Activated T-cell treated with anti-CD3 and anti-CD28 coated beads for 24 hours (primary cell): ENCODE results near the gene CDIP1.
"Not testable (repeated sequence)": the region's sequence is repeated elsewhere in the genome, so short reads cannot be mapped to it uniquely, and the experiment has no call there.

Experiments
- DNase-seq: peaks from one replicate; pipeline ENCODE4 v3.0.0-alpha.2; 2020; ENCODE audit warnings: low read depth

CDIP1 gene

DNA sequence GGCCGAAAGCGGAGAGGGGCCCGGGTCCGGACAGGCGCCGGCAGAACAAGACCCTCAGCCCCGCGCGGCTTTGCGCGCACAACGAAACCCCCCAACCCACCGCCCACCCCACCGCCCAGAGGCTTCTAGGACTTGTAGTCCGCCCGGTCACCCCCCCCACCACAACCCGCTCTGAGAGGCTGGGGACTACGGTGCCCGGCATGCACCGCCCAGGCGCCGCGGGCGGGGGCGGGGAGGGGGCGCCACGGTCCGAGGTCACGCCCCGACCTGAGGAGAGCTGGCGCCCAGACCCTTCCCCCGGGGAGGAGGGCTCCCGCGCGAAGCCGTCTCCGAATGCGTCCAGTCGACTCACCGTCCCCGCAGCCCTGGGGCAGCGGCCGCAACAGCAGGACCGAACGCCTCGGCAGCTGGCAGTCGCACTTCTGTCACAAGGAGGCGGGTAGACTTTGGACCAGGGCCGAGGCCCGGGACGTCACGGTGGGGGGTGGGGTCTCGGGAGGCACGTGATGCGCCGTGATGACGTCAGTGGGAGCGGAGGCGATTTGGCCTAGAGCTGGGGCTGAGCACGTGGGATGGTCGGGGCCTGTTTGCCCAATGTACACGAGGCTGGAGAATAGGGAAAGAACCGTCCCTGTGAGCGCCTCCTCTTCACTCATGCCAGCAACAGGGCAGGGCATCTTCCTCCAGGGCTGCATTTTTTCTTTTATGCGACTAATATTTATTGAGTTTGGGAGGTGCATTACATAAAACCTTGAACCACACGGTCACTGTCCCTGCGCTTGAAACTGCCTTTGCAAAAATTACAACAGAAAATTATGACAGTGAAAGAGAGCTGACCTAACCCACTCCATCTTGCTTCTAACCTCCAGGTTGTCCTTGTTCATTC, at the start of gene CDIP1:
Gene CDIP1 (minus strand): TSS at position 424 of the 886 bp plus-strand sequence. CDS start 24,643 bp downstream, outside the sequence.
- DNase-seq = peak; percentile 95

DNA sequence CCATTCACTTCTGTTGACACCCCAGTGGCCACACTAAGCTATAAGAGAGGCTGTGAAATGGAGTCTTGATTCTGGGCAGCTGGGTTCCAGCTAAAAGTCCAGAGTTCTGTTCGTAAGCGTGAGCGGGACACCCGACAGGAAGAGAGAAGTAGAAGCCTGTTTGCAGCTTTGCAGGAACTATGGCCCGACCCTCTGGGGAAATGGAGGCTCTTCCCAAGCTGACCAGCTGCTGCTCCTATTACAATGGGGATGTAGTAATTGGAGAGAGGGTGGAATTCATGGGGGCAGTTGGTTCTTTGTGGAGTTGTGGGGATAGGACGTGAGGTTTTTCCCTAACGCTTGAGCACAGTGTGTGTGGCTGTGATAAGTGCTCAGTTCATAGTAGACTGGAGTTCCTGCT, 47.7 kb upstream of the CDIP1 start:
- DNase-seq = no peak

DNA sequence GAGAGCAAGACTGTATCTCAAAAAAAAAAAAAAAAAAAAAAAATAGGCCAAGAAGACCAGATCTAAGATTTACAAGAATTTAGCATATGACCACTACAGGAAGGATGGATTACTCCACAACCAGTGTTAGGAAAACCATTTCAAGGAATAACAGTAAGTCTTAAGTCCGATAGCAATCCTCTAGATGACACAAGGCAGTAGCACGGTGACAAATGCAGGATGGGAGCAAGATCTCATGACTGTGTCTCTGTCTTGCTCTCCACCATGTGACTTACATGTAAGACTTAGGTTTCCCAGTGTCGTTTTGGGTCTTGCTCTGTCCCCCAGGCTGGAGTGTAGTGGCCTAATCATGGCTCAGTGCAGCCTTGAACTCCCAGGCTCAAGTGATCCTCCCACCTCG, 45.3 kb upstream of the CDIP1 start:
- DNase-seq = no peak

DNA sequence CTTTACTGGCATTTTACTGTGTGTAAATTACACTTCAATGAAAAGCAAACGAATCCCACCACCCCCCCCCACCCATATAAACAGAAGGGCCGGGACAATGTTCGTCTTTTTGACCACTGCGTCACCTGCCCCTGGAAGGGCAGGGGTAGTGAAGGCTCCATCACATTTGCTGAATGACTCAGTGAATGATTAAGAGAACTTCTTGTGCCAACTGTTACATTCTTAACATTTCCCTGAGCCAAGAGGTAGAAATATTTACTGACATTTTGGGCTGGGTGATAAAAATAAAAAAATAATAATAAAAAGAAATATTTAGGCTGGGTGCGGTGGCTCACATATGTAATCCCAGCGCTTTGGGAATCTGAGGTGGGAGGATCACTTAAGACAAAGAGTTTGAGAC, 41.7 kb upstream of the CDIP1 start:
- no peak for DNase-seq

DNA sequence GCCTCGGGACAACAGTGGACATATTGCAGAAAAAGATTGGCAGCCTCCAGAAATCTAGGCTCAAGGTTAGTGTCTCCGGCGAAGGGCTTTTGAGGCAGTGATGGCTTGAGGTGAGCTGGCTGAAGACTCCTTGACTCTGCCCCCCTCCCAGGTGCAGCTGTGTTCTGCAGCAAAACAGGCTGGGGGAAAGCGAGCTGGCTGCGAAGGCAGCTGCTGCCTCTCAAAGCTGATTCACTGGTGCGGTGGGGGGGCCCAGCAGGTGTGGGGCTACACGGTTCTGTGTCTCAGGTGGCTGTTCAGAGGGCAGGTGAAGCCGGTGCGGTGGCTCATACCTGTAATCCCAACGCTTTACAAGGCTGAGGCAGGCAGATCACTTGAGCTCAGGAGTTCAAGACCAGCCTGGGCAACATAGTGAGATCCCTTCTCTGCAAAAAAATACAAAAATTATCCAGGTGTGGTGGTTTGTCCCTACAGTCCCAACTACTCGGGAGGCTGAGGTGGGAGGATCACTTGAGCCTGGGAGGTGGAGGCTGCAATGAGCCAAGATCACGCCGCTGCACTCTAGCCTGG, 40.5 kb upstream of the CDIP1 start:
- DNase-seq = no peak

DNA sequence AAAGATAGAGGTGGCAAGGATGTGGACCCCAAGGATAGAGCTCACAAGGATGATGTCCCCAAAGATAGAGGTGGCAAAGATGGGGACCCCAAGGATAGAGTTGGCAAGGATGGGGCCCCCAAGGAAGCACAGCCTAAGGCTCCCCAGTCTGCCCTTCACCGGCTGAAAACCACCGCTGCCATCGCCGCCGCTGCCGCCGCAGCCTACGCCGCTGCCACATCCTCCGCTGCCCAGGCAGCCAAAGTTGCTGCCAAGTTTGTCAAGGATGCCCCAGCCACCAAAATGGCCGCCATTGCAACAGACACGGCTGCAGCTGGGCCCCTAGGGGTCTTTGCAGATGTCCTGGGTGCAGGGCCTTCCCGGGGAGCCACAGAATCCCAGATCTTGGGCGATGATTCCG, 37.4 kb upstream of the CDIP1 start:
- no peak for DNase-seq

DNA sequence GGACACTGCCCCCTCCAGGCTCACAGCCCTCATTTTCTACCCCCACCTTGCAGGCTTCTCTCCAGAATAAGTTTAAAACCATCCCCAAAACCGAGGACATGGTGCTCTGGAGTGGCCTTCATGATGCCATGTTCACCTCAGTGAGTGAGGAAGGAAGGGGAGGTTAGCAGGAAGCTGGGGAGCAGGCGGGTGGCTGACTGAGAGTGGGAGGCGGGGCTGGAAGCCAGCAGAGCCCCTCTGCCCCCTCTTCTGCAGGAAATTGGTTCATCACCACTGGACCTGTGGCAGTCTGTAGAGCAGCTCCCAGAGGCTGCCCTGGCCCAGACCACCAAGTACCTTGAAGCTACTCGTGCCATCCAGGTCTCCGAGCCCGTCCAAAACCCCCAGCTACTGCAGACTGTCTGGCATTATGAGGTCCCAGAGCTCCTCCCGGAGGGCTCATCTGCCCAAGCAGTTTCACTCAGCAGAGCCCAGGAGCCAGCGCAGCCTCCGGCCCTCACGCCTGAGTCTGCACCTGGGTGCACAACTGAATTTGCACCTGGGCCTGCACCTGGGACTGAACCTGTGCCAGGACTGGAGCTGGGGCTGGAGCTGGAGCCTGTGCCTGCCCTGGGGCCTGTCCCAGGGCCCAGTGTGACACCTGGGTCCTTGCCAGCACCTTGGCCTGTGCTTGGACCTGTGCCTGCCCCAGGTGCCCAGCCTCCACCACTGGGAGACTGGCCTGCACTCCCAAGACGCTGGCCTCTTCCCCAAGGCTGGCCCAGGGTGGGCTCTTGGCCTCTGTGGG, 36.5 kb upstream of the CDIP1 start:
- DNase-seq = no peak

DNA sequence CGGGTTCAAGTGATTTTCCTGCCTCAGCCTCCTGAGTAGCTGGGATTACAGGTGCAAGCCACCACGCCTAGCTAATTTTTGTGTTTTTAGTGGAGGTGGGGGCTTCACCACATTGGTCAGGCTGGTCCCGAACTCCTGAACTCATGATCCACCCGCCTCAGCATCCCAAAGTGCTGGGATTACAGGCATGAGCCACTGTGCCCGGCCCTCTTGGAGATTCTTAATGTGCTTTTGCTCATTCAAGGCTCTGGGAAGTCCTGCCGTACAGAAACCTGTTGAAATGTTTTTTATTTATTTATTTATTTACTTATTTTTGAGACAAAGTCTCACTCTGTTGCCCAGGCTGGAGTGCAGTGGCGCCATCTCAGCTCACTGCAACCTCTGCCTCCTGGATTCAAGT, 35.4 kb upstream of the CDIP1 start:
- not testable (repeated sequence) for DNase-seq

DNA sequence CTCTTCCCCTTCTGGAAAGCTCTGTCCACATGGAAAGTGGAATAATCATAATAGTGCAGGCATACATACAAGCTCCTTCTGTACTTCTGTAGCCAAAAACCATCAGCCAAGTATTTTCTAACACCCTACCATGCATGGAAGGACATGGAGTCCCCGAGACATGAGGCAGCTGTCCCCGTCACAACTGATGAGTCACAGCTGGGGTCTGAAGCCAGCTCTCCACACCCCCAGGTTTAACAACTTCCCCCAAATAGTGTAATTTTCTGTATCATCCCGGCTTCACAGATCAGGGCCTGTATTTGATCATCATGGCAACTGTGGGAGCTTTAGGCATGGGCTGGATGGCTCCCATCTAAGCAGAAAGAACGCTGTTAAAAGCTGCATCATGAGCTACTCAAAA, 34.1 kb upstream of the CDIP1 start:
- DNase-seq = no peak

DNA sequence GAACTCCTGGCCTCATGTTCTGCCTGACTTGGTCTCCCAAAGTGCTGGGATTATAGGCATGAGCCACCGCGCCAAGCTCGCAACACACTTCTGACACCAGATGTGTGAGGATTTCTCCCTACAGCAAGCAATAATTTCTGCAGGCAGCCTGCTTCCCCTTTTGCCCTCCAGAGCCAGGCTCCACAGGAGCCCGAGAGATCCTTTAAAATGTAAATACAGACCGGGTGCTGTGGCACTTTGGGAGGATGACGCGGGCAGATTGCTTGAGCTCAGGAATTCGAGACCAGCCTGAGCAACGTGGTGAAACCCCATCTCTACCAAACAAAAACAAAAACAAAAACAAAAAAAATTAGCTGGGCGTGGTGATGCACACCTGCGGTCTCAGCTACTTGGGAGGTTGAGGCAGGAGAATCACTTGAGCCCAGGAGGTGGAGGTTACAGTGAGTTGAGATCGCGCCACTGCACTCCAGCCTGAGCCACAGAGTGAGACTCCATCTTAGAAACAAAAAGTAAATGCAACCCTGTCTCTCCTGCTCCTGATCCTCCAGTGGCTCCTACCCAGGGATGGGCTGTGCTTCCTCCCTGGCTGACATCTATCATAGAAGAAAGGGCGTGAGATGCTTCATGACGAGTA, 32.2 kb upstream of the CDIP1 start:
- DNase-seq = no peak

DNA sequence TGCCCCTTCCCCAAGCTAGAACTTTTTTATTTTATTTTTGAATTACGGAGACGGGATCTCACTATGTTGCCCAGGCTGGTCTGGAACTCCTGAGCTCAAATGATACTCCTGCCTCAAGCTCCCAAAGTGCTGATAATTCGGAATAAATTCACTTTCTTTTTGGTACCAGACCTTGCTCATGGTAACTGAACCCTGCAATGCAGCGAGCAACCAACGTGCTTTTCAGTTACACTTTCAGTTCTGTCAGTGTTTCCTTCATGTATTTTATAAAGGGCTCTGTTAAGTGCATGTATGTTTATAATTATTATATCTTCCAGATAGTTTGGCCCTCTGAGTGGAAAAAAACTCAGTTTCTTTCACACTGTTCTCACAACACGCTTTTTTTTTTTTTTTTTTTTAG, 31.5 kb upstream of the CDIP1 start:
- no peak for DNase-seq

DNA sequence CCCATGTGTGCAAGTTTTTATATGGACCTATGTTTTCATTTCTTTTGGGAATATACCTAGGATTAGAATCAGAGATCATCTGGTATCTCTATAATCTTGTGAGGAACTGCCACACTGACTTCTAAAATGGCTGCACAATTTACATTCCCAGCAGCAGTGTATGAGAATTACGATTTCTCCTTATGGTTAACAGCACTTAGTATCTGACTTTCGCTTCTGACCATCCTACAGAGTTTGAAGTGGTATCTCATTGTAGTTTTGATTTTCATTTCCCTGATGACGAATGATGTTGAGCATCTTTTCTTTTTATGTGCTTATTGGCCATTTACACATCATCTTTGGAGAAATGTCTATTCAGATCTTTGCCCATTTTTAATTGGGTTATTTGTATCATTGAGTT, 27.6 kb upstream of the CDIP1 start:
- DNase-seq = no peak

DNA sequence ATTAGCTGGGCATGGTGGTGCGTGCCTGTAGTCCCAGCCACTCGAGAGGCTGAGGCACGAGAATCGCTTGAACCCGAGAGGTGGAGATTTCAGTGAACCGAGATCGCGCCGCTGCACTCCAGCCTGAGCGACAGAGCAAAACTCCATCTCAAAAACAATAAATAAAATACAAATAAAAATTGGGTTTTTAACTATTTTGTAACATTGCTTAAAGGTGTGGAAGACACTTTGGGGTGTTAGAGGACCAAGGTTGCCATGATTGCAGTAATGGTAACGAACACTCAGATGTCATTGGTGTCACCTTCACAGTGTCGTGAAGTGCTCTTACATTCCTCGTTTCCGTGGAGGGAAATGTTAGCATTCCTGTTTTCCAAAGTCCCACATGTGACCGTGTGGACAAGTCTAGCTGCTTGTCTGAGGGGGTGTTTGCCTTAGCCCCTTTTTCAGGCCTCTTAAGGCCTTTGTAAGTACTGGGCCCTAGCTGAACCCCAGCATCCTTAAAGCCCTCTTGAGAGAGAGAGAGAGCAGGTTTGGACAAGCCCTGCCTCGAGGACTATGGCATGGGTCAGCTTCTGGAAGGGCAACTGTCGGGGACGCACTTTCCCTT, 26.2 kb upstream of the CDIP1 start:
- no peak for DNase-seq

DNA sequence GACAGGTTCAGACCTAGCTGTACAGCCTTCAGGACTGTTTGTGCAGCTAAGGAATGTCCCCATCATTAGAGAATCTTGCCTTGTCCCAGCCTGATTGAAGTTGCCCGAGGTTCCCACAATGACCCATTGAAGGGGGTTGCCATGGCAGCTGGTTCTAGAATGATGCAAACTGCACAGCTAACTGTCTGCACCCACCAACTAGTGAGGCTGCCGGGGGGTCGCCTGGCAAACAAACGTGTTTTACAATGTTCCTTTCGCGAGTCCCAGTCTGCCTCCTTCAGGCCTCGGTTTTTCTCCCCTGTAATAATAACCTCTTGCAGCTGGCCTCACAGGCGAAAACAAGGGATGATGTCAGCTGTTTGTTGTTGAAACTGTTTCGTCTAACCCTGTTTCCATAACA, 23.0 kb upstream of the CDIP1 start:
- DNase-seq = no peak

DNA sequence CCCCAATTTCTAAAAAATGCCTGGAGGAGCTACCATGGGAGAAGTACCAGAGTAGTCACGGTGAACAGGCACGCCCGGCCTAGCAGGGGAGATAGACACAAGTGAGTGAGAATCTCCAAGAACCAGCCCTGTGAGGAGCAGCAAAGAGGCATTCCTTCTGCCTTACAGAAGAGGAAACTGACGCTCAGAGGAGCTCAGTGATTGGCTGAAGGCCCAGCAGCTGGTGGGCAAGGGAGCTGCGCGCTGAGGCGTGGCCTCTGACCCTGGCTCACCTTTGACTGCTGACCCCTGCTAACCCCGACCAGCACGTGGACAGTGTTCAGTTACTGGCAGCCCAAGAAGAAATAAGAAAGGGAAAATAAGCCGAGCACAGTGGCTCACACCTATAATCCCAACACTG, 19.4 kb upstream of the CDIP1 start:
- no peak for DNase-seq

DNA sequence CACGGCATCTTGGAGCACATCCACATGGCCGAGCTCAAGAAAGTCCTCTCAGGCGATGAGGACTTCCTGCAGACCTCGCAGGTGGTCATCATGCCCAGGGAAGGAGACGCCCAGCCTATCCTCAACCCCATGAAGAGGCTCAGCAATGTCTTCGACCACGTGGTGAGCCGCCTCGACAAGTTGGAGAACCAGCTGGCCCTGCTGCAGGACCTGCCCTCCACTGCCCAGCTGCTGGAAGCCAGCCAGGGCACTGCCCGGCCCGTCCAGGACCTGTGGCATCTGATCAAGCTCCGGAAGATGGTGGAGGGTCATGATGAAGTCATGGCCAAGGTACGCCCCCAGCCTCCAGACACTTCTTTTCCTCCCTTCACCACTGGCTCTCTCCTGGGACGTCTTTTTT, 18.0 kb upstream of the CDIP1 start:
- no peak for DNase-seq

DNA sequence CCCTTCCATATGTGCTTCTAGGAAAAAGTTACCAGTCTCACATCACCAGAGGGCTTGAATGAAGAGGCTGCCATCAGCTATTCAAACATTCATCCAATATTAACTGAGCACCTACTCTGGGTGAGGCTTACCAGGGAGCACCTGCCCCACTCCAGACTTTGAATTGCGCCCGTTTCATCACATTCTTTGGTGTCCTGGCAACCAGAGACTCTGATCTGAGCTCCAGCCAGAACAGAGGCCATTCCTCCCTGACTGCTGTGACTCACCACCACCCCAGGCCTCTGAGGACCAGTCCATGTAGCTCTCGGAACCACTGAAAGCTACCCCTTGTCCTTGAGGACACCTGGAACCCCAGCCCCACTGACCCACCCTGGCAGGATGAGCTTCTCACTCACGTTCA, 17.5 kb upstream of the CDIP1 start, which contains the start of gene C16orf96:
Gene C16orf96 (plus strand): TSS at position 229 of the 400 bp plus-strand sequence. CDS start 150 bp downstream, at position 379.
- no peak for DNase-seq

DNA sequence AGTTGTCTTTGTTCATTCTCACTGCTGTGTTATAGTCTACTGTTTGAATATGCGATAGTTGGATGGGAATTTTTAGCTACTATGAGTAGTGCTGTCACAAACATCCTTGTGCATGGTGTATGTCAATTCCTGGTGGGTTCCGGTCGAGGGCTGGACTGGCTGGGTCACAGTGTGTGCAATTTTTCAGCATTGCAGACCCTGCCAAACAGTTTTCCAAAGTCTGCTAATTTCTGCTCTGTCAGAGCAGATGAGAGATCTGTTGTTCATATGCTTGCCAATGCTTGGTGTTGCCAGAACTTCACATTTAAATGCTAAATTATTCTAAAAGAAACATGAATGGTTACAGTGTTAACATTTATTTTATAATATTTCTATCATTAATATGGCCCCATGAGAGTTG, 14.0 kb upstream of the CDIP1 start:
- no peak for DNase-seq

DNA sequence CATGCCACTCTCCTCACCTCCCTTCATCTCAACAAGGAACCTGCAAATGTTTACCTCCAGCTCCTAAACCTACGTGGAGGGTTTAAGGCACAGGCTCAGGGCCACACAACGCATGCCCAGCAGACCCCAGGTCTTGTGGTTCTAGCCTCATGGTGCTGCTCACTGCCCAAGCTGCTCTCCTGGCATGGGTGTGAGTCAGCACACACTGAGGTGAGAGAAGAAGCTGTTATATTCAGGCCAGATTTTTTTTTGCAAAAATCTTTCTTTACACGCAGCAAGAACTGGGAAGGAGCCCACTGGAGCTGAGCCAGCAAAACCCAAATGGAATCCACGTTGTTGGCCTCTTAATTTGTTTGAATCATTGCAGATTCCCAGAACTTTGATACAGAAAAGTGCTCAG, 12.0 kb upstream of the CDIP1 start:
- no peak for DNase-seq

DNA sequence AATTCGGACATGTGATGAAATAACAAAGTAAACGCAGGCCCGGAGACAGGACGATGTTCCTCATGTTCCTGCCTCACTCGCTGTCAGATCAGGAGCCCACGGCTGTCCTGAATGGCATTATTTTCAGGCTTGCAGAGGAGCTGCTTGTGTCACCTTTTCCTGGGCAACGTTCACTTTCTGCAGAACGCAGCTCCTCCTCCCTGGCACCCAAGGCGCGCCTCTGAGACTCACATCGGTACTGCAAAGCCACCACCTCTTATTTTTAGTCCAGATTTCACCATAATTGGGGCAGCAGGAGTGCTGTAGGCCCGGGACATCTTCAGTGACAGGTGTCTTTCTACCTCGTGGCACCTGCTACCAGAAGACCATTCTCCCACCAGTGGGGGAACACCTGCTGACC, 9.6 kb upstream of the CDIP1 start:
- no peak for DNase-seq

DNA sequence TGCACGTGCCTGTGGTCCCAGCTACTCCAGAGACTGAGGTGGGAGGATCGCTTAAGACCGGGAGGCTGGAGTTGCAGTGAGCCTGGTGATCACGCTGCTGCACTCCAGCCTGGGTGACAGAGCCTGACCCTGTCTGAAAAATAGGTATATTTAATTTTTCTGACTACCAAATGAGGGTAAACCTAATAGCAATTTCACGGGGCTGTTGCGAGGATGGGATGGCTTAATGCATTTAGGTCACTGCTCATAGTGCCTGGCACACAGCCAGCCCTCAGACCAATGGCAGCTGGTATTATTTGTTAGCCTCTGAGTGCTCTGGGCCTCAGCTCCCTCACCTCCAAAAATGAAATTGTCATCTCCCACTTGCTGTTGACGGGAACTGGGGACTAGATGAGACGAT, 5.9 kb upstream of the CDIP1 start:
- no peak for DNase-seq

DNA sequence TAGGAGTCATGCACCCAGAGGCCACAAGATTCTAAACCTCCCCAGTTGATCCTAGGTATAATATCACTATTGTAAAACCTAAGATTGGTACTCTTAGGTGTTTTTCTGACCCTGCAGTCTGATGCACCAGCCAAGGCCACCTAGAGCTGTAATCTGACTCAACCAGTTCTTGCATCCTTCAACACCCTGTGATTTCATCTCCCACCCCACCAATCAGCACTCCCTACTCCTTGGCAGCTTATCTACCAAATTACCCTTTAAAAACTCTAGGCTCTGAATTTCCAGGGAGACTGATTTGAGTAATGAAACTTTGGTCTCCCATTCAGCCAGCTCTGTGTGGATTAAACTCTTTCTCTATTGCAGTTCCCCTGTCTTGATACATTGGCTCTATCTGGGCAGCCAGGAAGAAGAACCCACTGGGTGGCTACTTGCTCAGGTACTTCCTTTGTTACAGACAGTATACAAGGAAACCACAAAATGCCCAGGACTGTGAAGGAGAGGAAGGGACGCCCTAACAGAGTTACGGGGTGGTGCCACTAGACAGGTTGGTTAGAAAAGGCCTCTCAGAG, 1.2 kb upstream of the CDIP1 start:
- DNase-seq = no peak
